Thymus (tissue), 11 donors: ENCODE measurements around the gene CFB. TPM values are rescaled to one million over a fixed set of nuclear protein-coding genes. Genes with fewer than 3 reads are reported as not detected.
"Not testable (repeated sequence)": the region's sequence is repeated elsewhere in the genome, so short reads cannot be mapped to it uniquely, and the experiment has no call there.

Source experiments
- DNase-seq, 9 donors: peaks; one replicate each; pipeline ENCODE4 v3.0.0-alpha.2; 2013; ENCODE audit warnings: low spot score in 9 of 9, low read depth in 6 of 9, missing footprints in 1 of 9
- H3K27ac ChIP-seq, 2 donors: one replicate each; pipeline ENCODE4 v1.5.1; 2013; ENCODE audit warnings: control low read depth in 1 of 2, low read depth in 1 of 2, low read length in 1 of 2, mild to moderate bottlenecking in 1 of 2, moderate library complexity in 1 of 2
- H3K27me3 ChIP-seq, 2 donors: one replicate each; pipeline ENCODE4 v1.5.1; 2013; ENCODE audit warnings: low read length in 1 of 2; ENCODE audit not compliant: control insufficient read depth in 2 of 2, insufficient read depth in 1 of 2
- H3K36me3 ChIP-seq, 2 donors: one replicate each; pipeline ENCODE4 v1.5.1; 2013; ENCODE audit warnings: low read length in 1 of 2, mild to moderate bottlenecking in 1 of 2, moderate library complexity in 1 of 2; ENCODE audit not compliant: control insufficient read depth in 2 of 2, insufficient read depth in 2 of 2
- H3K4me1 ChIP-seq, 2 donors: one replicate each; pipeline ENCODE4 v1.5.1; 2013; ENCODE audit warnings: low read length in 2 of 2; ENCODE audit not compliant: control insufficient read depth in 2 of 2, insufficient read depth in 2 of 2
- H3K4me3 ChIP-seq, 2 donors: one replicate each; pipeline ENCODE4 v1.5.1; 2013; ENCODE audit warnings: low read length in 2 of 2, control low read depth in 1 of 2, mild to moderate bottlenecking in 1 of 2
- H3K9me3 ChIP-seq, 2 donors: one replicate each; pipeline ENCODE4 v1.5.1; 2013; ENCODE audit warnings: low read length in 1 of 2, mild to moderate bottlenecking in 1 of 2; ENCODE audit not compliant: control insufficient read depth in 2 of 2, insufficient read depth in 1 of 2
- WGBS: extraction: QIAGEN DNeasy Blood & Tissue Kit; methylation state at CpG from one replicate; pipeline ENCODE4 v1.1.7; 2013; 5-methylcytosine and 5-hydroxymethylcytosine counted together
- polyA plus RNA-seq: library from polyadenylated mRNA; stranded (reverse); fragments of 200-250 nt; gene quantifications from one replicate; pipeline ENCODE4 v1.2.3, GENCODE V29; 2013
- total RNA-seq: library from RNA; stranded (reverse); fragments of 120-200 nt; gene quantifications from one replicate; pipeline ENCODE4 v1.2.4, GENCODE V29; 2013
- donor health status: healthy.

The CFB gene
- total and polyA plus RNA-seq, 2 donors = 17.0 to 41.0 TPM

DNA sequence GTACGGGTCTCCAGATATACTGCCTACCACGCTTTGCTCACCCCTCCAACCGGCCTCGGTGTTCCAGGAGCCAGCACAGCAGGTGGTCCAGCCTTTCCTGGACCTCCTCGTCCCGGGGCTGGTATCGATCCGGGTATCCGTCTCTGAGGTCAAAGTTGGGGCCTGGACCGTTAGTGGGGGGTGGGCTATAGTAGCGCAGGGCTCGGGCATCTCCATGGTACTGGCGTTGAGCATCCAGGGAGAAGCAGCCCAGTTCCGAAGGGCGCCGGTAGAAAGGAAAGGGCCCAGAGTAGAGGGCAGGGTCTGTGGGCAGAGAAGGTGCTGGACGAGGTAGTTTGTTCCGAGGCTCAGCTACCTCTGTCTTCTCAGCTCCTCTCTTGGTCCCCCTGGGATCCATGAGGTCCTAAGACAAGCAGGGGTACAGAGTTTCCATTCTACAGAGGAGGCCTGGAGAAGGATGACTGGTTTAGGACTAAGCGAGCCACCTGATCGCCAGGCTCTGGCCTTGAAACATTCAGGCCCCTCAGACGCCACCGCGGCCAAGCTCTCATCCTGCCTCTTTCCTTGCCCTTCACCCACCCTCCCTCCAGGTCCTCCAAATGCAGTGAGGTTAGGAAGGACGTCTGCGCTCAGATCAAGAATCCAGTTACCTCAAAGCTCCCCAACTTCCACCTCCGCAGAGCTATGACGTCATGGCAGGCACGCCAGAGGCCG lies 25.5 kb downstream of the CFB start:
- H3K36me3 ChIP-seq = peaks cover 41% of the 10 kb centered on the region in 2 donors
- DNase-seq = no peak
- H3K27ac ChIP-seq = peak overlapping the region; percentile 99
- peaks cover 18 to 24% of the 10 kb centered on the region in 2 donors for H3K4me1 ChIP-seq
- H3K4me3 ChIP-seq = peak overlapping the region; percentile 78 to 99
- WGBS = 31% methylated on average over 29 of the region's 29 CpGs
- peaks cover 1 to 3% of the 10 kb centered on the region in 2 donors for H3K9me3 ChIP-seq
- no peaks in the 10 kb centered on the region for H3K27me3 ChIP-seq

DNA sequence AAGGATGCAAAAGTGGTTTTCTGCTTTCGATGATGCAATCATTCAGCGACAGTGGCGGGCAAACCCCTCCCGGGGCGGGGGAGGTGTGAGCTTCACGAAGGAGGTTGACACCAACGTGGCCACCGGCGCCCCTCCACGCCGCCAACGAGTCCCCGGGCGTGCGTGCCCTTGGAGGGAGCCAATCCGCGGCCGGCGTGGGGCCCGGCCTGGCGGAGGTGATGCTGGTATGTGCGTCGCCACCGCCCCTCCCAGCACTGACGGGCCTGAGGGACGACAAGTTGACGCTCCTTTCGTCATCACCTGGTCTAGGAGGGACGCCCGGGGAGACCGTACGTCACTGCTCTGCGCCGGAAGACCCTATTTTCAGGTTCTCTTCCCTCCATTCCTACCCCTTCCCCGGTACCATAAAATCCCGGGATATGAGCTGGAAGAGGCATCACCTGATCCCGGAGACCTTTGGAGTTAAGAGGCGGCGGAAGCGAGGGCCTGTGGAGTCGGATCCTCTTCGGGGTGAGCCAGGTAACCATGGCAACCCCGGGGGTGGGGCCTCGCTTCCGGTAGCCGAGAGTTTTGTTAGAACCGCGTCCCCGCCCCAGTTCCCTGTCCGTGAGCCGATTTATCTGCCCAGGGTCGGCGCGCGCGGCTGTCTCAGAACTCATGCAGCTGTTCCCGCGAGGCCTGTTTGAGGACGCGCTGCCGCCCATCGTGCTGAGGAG lies 26.3 kb downstream of the CFB start, which contains the start of gene DXO:
Gene DXO, minus strand, starts transcription at position 146 of the 716 bp plus-strand sequence. CDS start 463 bp downstream, outside the sequence.
- under 1% methylated on average over 62 of the region's 62 CpGs for WGBS
- Histone ChIP-seq H3K27ac (peak within 1 kb of the TSS; percentile 99), H3K9me3 (peaks cover 1 to 3% of the 10 kb centered on the region in 2 donors), H3K27me3 (no peaks in the 10 kb centered on the region), H3K4me1 (peaks cover 18 to 24% of the 10 kb centered on the region in 2 donors), H3K36me3 (peaks cover 34% of the 10 kb centered on the region in 2 donors), H3K4me3 (peak within 1 kb of the TSS; percentile 78 to 99)
- DNase-seq = peak; percentile 95 to 99 (median 96)

DNA sequence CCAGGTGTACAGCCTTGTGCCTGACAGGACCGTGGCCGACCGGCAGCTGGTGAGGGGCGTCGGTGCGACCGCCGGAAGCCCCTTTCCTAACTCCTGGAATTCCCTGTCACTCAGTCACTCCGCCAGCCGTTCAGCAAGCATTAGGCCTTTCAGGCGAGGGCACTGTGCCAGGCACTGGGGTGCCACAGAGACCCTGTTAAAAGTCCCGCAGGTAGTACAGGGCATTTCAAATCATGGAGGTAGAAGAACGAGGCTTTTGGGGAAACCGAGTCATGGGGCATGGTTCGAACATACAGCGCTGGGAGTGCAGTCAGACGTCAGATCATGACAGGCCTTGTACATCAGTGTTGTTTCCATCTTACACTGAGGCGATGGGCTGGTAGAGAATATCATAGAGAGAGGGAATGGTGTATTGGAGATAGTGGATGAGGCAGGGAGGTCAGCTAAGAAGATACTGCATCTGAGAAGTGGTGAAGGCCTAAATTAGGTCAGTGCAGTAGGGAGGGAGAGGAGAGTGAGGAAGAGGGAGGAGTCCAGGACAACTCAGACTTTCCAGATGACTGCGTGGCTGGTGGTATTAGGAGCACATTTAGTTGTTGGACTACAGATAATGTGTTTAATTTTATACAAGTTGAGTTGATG lies 26.9 kb downstream of the CFB start:
- H3K4me3 ChIP-seq = peak overlapping the region; percentile 78 to 99
- DNase-seq = no peak
- no peaks in the 10 kb centered on the region for H3K27me3 ChIP-seq
- H3K36me3 ChIP-seq = peaks cover 27% of the 10 kb centered on the region in 2 donors
- H3K4me1 ChIP-seq = peaks cover 18 to 24% of the 10 kb centered on the region in 2 donors
- H3K9me3 ChIP-seq = peaks cover 1 to 3% of the 10 kb centered on the region in 2 donors
- WGBS = 17% methylated on average over 19 of the region's 19 CpGs
- peak overlapping the region; percentile 99 for H3K27ac ChIP-seq

DNA sequence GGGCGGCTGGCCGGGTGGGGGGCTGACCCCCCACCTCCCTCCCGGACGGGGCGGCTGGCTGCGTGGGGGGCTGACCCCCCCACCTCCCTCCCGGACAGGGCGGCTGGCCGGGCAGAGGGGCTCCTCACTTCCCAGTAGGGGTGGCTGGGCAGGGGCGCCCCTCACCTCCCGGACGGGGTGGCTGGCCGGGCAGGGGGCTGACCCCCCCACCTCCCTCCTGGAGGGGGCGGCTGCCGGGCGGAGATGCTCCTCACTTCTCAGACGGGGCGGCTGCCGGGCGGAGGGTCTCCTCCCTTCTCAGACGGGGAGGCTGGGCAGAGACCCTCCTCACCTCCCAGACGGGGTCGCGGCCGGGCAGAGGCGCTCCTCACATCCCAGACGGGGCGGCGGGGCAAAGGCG lies 30.2 kb downstream of the CFB start:
- Histone ChIP-seq H3K36me3 (peaks cover 0 to 14% of the 10 kb centered on the region in 2 donors), H3K4me1 (peaks cover 13 to 24% of the 10 kb centered on the region in 2 donors)
- not testable (repeated sequence) for H3K27me3 ChIP-seq, H3K4me3 ChIP-seq, H3K9me3 ChIP-seq, DNase-seq, H3K27ac ChIP-seq
- WGBS = 98% methylated on average over 29 of the region's 30 CpGs

DNA sequence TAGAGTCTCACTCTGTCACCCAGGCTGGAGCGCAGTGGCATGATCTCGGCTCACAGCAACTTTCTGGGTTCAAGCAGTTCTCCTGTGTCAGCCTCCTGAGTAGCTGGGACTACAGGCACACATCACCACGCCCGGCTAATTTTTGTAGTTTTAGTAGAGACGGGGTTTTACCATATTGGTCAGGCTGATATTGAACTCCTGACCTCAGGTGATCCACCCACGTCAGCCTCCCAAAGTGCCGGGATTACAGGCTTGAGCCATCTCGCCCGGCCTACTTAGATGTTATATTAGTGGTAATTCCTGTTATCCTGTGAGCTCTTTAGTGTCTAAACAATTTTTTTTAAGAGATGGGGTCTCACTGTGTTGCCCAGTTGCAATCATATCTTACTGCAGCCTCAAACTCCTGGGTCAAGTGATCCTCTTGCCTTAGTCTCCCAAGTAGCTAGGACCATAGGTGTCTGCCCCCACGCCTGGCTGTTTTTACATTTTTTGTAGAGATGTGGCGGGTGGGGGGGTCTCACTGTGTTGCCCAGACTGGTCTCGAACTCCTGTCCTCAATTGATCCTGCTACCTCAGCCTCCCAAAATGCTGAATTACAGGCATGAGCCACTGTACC lies 32.0 kb downstream of the CFB start:
- no peak for DNase-seq
- Histone ChIP-seq H3K27me3 (no peaks in the 10 kb centered on the region), H3K9me3 (no peaks in the 10 kb centered on the region), H3K4me3 (no peak overlapping the region), H3K36me3 (peaks cover 0 to 14% of the 10 kb centered on the region in 2 donors), H3K27ac (no peak overlapping the region), H3K4me1 (peaks cover 2 to 11% of the 10 kb centered on the region in 2 donors)
- WGBS = 98% methylated on average over 12 of the region's 12 CpGs

DNA sequence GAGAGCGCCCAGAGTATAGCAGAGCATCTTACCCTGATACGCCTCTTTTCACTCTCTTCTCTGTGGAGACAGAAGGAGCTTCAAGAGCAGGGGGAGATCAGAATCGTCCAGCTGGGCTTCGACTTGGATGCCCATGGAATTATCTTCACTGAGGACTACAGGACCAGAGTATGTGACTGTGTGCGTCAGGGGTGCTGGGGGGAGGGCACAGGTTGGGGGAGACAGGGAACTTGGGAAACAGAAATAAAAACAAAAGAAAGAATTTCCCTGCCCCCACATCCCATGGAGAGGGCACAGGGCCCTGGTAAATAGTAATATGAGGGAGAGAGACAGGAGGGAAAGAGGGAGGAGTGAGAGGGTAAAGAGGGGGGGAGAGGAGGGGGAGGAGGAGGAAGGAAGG lies 32.9 kb downstream of the CFB start:
- whole genome bisulfite sequencing = 97% methylated on average over 5 of the region's 5 CpGs
- no peak for DNase-seq
- Histone ChIP-seq H3K9me3 (no peaks in the 10 kb centered on the region), H3K4me1 (peaks cover 0 to 9% of the 10 kb centered on the region in 2 donors), H3K27ac (no peak overlapping the region), H3K4me3 (no peak overlapping the region), H3K36me3 (peaks cover 0 to 14% of the 10 kb centered on the region in 2 donors), H3K27me3 (no peaks in the 10 kb centered on the region)

DNA sequence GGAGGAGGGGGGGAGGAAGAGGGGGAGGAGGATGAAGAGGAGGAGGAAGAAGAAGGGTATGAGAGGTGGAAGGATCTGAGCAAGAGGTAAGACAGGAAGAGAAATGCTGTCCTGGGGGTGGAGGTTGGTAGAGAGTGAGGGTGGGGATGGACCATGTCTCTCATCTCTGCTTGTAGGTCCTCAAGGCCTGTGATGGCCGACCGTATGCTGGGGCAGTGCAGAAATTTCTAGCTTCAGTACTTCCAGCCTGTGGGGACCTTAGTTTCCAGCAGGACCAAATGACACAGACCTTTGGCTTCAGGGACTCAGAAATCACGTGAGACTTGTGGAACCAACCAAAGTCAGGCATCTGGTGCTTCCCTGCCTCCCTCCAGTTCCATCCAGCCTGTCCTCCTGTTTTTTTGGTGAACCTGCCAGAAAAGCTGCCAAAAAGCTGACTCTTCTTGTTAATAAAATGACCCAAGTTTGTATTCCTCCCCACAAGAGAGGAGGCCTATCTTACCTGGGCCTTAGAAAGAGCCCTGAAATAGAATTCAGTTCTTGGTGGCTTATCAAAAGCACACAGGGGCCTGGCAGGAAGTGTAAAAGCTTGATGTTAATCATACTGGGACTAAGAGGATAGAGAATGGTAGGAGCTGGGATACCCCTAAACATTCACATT lies 33.5 kb downstream of the CFB start:
- H3K4me1 ChIP-seq = peaks cover 0 to 9% of the 10 kb centered on the region in 2 donors
- peak overlapping the region; percentile 41 to 71 for H3K27ac ChIP-seq
- peak in 1 of 9 donors; percentile 28 for DNase-seq
- peaks cover 0 to 14% of the 10 kb centered on the region in 2 donors for H3K36me3 ChIP-seq
- H3K9me3 ChIP-seq = no peaks in the 10 kb centered on the region
- H3K4me3 ChIP-seq = no peak overlapping the region
- H3K27me3 ChIP-seq = no peaks in the 10 kb centered on the region
- WGBS = 97% methylated on average over 3 of the region's 3 CpGs

DNA sequence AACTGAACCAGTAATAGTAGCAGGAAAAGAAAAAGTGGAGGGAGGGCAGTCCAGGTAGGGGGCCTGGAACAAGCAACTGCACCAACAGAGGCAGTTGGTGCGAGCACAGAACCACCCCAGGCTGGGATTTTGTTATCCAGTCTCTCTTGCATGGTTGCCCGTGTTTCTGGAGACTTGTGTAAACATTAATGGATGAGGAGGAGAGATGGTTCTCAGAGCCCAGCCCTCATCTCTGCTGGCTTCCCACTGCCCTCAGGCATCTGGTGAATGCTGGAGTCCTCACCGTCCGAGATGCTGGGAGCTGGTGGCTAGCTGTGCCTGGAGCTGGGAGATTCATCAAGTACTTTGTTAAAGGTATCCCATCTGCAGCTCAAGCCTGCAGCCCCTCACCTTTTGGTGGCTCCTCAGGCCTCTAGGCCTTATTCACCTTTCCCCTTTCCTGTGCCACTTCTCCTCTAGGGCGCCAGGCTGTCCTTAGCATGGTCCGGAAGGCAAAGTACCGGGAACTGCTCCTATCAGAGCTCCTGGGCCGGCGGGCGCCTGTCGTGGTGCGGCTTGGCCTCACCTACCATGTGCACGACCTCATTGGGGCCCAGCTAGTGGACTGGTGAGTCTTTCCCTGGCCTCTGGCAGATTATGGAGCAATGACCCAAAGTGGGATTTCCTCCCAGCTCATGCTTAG lies 34.4 kb downstream of the CFB start:
- DNase-seq, H3K27me3 ChIP-seq, H3K9me3 ChIP-seq, H3K4me1 ChIP-seq, H3K4me3 ChIP-seq, H3K27ac ChIP-seq: not testable (repeated sequence)
- peaks cover 0 to 14% of the 10 kb centered on the region in 2 donors for H3K36me3 ChIP-seq
- WGBS = 98% methylated on average over 13 of the region's 13 CpGs
